Glutamatergic neuron (in vitro differentiated cells): Measurements from ENCODE around the gene ZNF543. TPM values are rescaled to one million over a fixed set of nuclear protein-coding genes. Genes with fewer than 3 reads are reported as not detected.

Experiments
- DNase-seq: peaks from one replicate; pipeline ENCODE4 v3.0.0; 2022
- H3K27ac Mint-ChIP-seq: one replicate; pipeline ENCODE4 v1.8.0; 2020; ENCODE audit warnings: mild to moderate bottlenecking, mixed read lengths, inconsistent platforms; ENCODE audit not compliant: unreplicated experiment
- H3K27me3 Mint-ChIP-seq: one replicate; pipeline ENCODE4 v1.8.0; 2020; ENCODE audit warnings: mild to moderate bottlenecking, moderate library complexity, mixed read lengths, inconsistent platforms; ENCODE audit not compliant: unreplicated experiment
- H3K36me3 Mint-ChIP-seq: one replicate; pipeline ENCODE4 v1.8.0; 2020; ENCODE audit warnings: mild to moderate bottlenecking, mixed read lengths, inconsistent platforms; ENCODE audit not compliant: unreplicated experiment
- H3K4me1 Mint-ChIP-seq: one replicate; pipeline ENCODE4 v1.8.0; 2020; ENCODE audit warnings: mild to moderate bottlenecking, low read depth, mixed read lengths, inconsistent platforms; ENCODE audit not compliant: unreplicated experiment
- H3K4me3 Mint-ChIP-seq: one replicate; pipeline ENCODE4 v1.8.0; 2020; ENCODE audit warnings: mild to moderate bottlenecking, mixed read lengths, inconsistent platforms; ENCODE audit not compliant: unreplicated experiment
- H3K9me3 Mint-ChIP-seq: one replicate; pipeline ENCODE4 v1.8.0; 2020; ENCODE audit warnings: mild to moderate bottlenecking, moderate library complexity, mixed read lengths, inconsistent platforms; ENCODE audit not compliant: unreplicated experiment
- total RNA-seq: library from RNA; stranded (reverse); fragmentation: NEBNext Ultra II Directional; extraction: Animal tissue kit (Norgen Biotek cat#: 25700); gene quantifications from one replicate; pipeline ENCODE4 v1.2.1, GENCODE V29; 2021; ENCODE audit not compliant: unreplicated experiment
- TF ChIP-seq, protein P1 (sequence below): fragments of 200-600 bp; sonication (generic); IDR thresholded peaks from one replicate; pipeline ENCODE4 v1.5.0; 2021; ENCODE audit not compliant: partially characterized antibody, unreplicated experiment

ZNF543 gene
- total RNA-seq, 1 donor from 2014 or later: 16.7 TPM

DNA sequence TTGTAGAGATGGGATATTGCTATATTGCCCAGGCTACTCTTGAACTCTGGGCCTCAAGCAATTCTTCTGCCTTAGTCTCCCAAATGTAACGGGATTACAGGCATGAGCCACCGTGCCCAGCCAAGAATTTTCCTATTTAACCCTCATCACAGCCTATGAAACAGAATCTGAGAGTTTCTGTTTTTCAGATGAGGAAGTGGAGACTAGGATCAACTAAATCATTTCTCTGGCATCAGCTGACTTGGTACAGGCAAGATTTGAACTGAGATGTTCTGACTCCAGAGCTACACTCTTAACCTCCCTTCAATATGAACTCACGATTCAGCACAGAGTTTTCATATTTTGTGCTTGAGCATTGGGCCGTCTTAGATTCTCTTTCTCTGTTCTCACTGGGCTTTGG, 31.9 kb upstream of the ZNF543 start:
- Mint-ChIP-seq H3K27ac (no peak overlapping the region), H3K4me1 (no peaks in the 10 kb centered on the region), H3K36me3 (peaks cover 4% of the 10 kb centered on the region), H3K27me3 (no peaks in the 10 kb centered on the region), H3K9me3 (peaks cover 5% of the 10 kb centered on the region), H3K4me3 (no peak overlapping the region)
- TF ChIP-seq, protein P1, sequence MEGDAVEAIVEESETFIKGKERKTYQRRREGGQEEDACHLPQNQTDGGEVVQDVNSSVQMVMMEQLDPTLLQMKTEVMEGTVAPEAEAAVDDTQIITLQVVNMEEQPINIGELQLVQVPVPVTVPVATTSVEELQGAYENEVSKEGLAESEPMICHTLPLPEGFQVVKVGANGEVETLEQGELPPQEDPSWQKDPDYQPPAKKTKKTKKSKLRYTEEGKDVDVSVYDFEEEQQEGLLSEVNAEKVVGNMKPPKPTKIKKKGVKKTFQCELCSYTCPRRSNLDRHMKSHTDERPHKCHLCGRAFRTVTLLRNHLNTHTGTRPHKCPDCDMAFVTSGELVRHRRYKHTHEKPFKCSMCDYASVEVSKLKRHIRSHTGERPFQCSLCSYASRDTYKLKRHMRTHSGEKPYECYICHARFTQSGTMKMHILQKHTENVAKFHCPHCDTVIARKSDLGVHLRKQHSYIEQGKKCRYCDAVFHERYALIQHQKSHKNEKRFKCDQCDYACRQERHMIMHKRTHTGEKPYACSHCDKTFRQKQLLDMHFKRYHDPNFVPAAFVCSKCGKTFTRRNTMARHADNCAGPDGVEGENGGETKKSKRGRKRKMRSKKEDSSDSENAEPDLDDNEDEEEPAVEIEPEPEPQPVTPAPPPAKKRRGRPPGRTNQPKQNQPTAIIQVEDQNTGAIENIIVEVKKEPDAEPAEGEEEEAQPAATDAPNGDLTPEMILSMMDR: no peak
- no peak for DNase-seq

DNA sequence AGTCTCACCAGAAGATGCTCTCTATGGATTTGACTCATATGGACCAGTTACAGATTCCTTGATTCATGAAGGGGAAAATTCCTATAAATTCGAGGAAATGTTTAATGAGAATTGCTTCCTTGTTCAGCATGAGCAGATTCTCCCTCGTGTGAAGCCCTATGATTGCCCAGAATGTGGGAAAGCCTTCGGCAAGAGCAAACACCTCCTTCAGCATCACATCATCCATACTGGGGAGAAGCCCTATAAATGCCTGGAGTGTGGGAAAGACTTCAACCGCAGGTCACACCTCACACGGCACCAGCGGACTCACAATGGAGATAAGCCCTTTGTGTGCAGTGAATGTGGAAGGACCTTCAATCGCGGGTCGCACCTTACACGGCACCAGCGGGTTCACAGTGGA, 29.3 kb upstream of the ZNF543 start:
- peaks cover 22% of the 10 kb centered on the region for H3K36me3 Mint-ChIP-seq
- H3K27me3 Mint-ChIP-seq: no peaks in the 10 kb centered on the region
- DNase-seq: no peak
- TF ChIP-seq, protein P1: no peak
- no peaks in the 10 kb centered on the region for H3K4me1 Mint-ChIP-seq
- H3K27ac Mint-ChIP-seq: no peak overlapping the region
- H3K9me3 Mint-ChIP-seq: peaks cover 2% of the 10 kb centered on the region
- no peak overlapping the region for H3K4me3 Mint-ChIP-seq

DNA sequence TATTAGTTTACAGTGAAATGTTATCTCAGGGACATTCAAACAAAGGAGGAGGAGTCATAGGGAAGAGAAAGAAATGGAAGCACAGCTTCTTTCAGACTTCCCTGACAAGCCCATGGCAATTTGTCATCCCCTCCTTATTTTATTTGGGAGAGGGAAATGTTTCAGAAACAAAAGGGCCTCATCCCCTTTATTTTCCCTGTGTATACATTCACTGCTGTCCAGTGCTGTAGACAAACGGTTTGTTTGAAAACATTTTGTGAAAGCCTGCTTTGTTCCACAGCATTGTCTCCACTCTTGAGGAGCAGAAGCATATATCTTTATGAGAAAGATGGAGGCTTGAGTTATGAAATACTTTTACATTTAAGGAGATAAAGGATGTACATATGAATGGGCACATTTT, 27.7 kb upstream of the ZNF543 start:
- TF ChIP-seq, protein P1: no peak
- H3K36me3 Mint-ChIP-seq: peaks cover 27% of the 10 kb centered on the region
- no peak for DNase-seq
- no peak overlapping the region for H3K4me3 Mint-ChIP-seq
- no peak overlapping the region for H3K27ac Mint-ChIP-seq
- no peaks in the 10 kb centered on the region for H3K4me1 Mint-ChIP-seq
- H3K9me3 Mint-ChIP-seq: peaks cover 2% of the 10 kb centered on the region
- H3K27me3 Mint-ChIP-seq: peaks cover 3% of the 10 kb centered on the region

DNA sequence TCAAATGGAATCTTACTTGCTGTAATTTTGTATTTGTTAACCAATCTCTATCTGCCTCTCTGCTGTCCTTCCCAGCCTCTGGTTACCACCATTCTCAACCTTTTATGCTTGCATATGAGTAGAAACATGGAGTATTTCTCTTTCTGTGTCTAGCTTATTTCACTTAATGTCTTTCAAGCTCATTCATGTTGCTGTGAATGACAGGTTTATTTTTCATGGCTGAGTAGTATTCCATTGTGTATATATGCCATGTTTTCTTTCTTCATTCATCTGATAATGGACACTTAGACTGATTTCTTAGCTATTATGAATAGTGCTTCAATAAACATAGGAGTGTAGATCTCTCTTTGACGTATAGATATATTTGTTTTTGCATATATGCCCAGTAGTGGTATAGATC, 26.6 kb upstream of the ZNF543 start:
- Mint-ChIP-seq H3K9me3 (peaks cover 2% of the 10 kb centered on the region), H3K36me3 (peaks cover 27% of the 10 kb centered on the region), H3K27ac (no peak overlapping the region), H3K4me1 (no peaks in the 10 kb centered on the region), H3K4me3 (no peak overlapping the region), H3K27me3 (peaks cover 3% of the 10 kb centered on the region)
- no peak for DNase-seq
- TF ChIP-seq, protein P1: no peak

DNA sequence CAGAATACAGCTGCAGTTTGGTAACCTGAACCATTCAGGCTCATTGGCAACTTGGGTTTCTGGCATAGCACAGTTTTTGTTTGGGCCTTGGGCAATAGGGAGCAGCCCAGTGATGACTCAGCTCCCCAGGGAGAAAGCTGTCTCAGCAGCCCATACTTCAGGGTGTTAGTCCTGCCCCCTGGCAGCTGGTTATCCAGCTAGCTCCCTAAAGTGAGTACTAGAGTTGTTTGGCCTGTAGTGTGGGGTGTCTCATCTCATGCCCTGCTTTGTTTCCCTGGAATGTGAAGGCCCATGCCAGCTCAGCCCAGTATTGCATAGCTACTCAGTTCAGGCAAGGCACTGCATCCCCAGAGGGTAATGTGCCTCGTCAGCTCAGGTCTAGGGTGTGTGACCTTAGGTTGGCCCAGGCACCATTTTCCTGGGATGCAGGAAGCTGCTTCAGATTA, 18.2 kb upstream of the ZNF543 start:
- H3K4me3 Mint-ChIP-seq: no peak overlapping the region
- TF ChIP-seq, protein P1: no peak
- H3K27me3 Mint-ChIP-seq: peaks cover 1% of the 10 kb centered on the region
- H3K4me1 Mint-ChIP-seq: no peaks in the 10 kb centered on the region
- peaks cover 4% of the 10 kb centered on the region for H3K36me3 Mint-ChIP-seq
- H3K9me3 Mint-ChIP-seq: peaks cover 2% of the 10 kb centered on the region
- H3K27ac Mint-ChIP-seq: no peak overlapping the region
- DNase-seq: no peak
